Mesenchymal stem cell (in vitro differentiated cells and primary cell): Measurements from ENCODE around the gene NUP214.
"Not testable (repeated sequence)": the region's sequence is repeated elsewhere in the genome, so short reads cannot be mapped to it uniquely, and the experiment has no call there.

Source experiments
- DNase-seq: peaks from one replicate; pipeline ENCODE4 v3.0.0-alpha.2; 2013
- H2AFZ ChIP-seq: one replicate; pipeline ENCODE4 v1.6.1; 2013; ENCODE audit warnings: low read depth, mild to moderate bottlenecking, control low read depth, inconsistent platforms, low read length, moderate library complexity
- H2AK5ac ChIP-seq: 2 replicates; pipeline ENCODE4 v1.6.1; 2013; ENCODE audit warnings: low read length, moderate library complexity, mild to moderate bottlenecking, inconsistent platforms; ENCODE audit not compliant: severe bottlenecking
- H2BK120ac ChIP-seq: one replicate; pipeline ENCODE4 v1.6.1; 2013; ENCODE audit warnings: low read depth, mild to moderate bottlenecking, inconsistent platforms, low read length, moderate library complexity
- H2BK12ac ChIP-seq, 2 experiments: one replicate each; pipeline ENCODE4 v1.6.1; 2013; ENCODE audit warnings: inconsistent platforms in 2 of 2, low read length in 2 of 2, mild to moderate bottlenecking in 2 of 2, moderate library complexity in 2 of 2, control low read depth in 1 of 2
- H2BK15ac ChIP-seq: one replicate; pipeline ENCODE4 v1.6.1; 2013; ENCODE audit warnings: mild to moderate bottlenecking, low read depth, inconsistent platforms; ENCODE audit not compliant: poor library complexity, severe bottlenecking
- H2BK5ac ChIP-seq: 2 replicates; pipeline ENCODE4 v1.6.1; 2013; ENCODE audit warnings: low read depth, mild to moderate bottlenecking, low read length, control low read depth, inconsistent platforms; ENCODE audit not compliant: poor library complexity, severe bottlenecking
- H3K14ac ChIP-seq, 2 experiments: one replicate each; pipeline ENCODE4 v1.6.1; 2013; ENCODE audit warnings: inconsistent platforms in 2 of 2, low read length in 2 of 2, control low read depth in 1 of 2, mild to moderate bottlenecking in 1 of 2, moderate library complexity in 1 of 2
- H3K18ac ChIP-seq, 2 experiments: one replicate each; pipeline ENCODE4 v1.6.1; 2013; ENCODE audit warnings: inconsistent platforms in 2 of 2, low read length in 2 of 2, control low read depth in 1 of 2, low read depth in 1 of 2, mild to moderate bottlenecking in 1 of 2
- H3K23ac ChIP-seq, 2 experiments: one replicate each; pipeline ENCODE4 v1.6.1; 2013; ENCODE audit warnings: inconsistent platforms in 2 of 2, low read length in 2 of 2, mild to moderate bottlenecking in 2 of 2, moderate library complexity in 2 of 2, control low read depth in 1 of 2
- H3K27ac ChIP-seq: 2 replicates; pipeline ENCODE4 v1.5.1; 2013; ENCODE audit warnings: mild to moderate bottlenecking, moderate library complexity, low read length, control low read depth, inconsistent platforms; ENCODE audit not compliant: poor library complexity, severe bottlenecking
- H3K27me3 ChIP-seq, 2 experiments: 2 replicates each; pipeline versions ENCODE4 v1.6.1 to v1.7.0; 2013; ENCODE audit warnings: low read length in 2 of 2, mild to moderate bottlenecking in 2 of 2, moderate library complexity in 2 of 2, control low read depth in 1 of 2, inconsistent platforms in 1 of 2; ENCODE audit not compliant: control insufficient read depth in 1 of 2, insufficient read depth in 1 of 2
- H3K36me3 ChIP-seq, 2 experiments: 2 replicates each; pipeline versions ENCODE4 v1.6.1 to v1.7.0; 2013; ENCODE audit warnings: low read length in 2 of 2, control low read depth in 1 of 2, inconsistent platforms in 1 of 2, low read depth in 1 of 2, mild to moderate bottlenecking in 1 of 2; ENCODE audit not compliant: insufficient read depth in 2 of 2, control insufficient read depth in 1 of 2
- H3K4ac ChIP-seq, 2 experiments: one replicate each; pipeline ENCODE4 v1.6.1; 2013; ENCODE audit warnings: inconsistent platforms in 2 of 2, low read length in 2 of 2, mild to moderate bottlenecking in 2 of 2, moderate library complexity in 2 of 2, control low read depth in 1 of 2, low read depth in 1 of 2
- H3K4me1 ChIP-seq: 2 replicates; pipeline ENCODE4 v1.6.1; 2013; ENCODE audit warnings: low read depth, low read length, control low read depth; ENCODE audit not compliant: control insufficient read depth, insufficient read depth
- H3K4me2 ChIP-seq: 2 replicates; pipeline ENCODE4 v1.6.1; 2013; ENCODE audit warnings: low read length, mild to moderate bottlenecking, inconsistent platforms; ENCODE audit not compliant: poor library complexity, severe bottlenecking
- H3K4me3 ChIP-seq, 2 experiments: 2 replicates each; pipeline versions ENCODE4 v1.5.1 to v1.7.0; 2013; ENCODE audit warnings: low read length in 2 of 2, mild to moderate bottlenecking in 2 of 2, control low read depth in 1 of 2, low read depth in 1 of 2; ENCODE audit not compliant: insufficient read depth in 1 of 2
- H3K79me1 ChIP-seq: replicated peaks from 2 replicates; pipeline ENCODE4 v1.6.1; 2013; ENCODE audit warnings: mild to moderate bottlenecking, control low read depth, low read length, inconsistent platforms; ENCODE audit not compliant: poor library complexity, severe bottlenecking
- H3K9ac ChIP-seq: 2 replicates; pipeline ENCODE4 v1.7.0; 2013; ENCODE audit warnings: mild to moderate bottlenecking, low read length, moderate library complexity
- H3K9me3 ChIP-seq: 2 replicates; pipeline ENCODE4 v1.7.0; 2013; ENCODE audit warnings: mild to moderate bottlenecking, low read length; ENCODE audit not compliant: control insufficient read depth
- H4K8ac ChIP-seq: one replicate; pipeline ENCODE4 v1.6.1; 2013; ENCODE audit warnings: inconsistent platforms, mild to moderate bottlenecking, low read length, moderate library complexity
- H4K91ac ChIP-seq: one replicate; pipeline ENCODE4 v1.6.1; 2013; ENCODE audit warnings: mild to moderate bottlenecking, low read length, inconsistent platforms
- WGBS: methylation state at CpG from one replicate; pipeline ENCODE4 v1.1.7; 2013; ENCODE audit warnings: mixed read lengths; 5-methylcytosine and 5-hydroxymethylcytosine counted together

Gene NUP214

GRCh38 chr9:131153595-131153994, 28.2 kb downstream of the NUP214 start:
- H3K23ac ChIP-seq = no peak overlapping the region
- no peak overlapping the region for H3K18ac ChIP-seq
- H3K36me3 ChIP-seq = peaks cover 48 to 79% of the 10 kb centered on the region in 2 experiments
- no peak overlapping the region for H2BK120ac ChIP-seq
- no peaks in the 10 kb centered on the region for H3K4me1 ChIP-seq
- H2BK5ac ChIP-seq = no peak overlapping the region
- no peak overlapping the region for H2BK12ac ChIP-seq
- no peak overlapping the region for H4K8ac ChIP-seq
- no peak overlapping the region for H4K91ac ChIP-seq
- WGBS = 99% methylated on average over 4 of the region's 4 CpGs
- peaks cover 27% of the 10 kb centered on the region for H3K79me1 ChIP-seq
- H3K27ac ChIP-seq = no peak overlapping the region
- no peak overlapping the region for H2AFZ ChIP-seq
- H3K9ac ChIP-seq = no peak overlapping the region
- H3K27me3 ChIP-seq = no peaks in the 10 kb centered on the region
- H3K4me3 ChIP-seq = no peak overlapping the region
- no peaks in the 10 kb centered on the region for H3K9me3 ChIP-seq
- no peak overlapping the region for H3K4ac ChIP-seq
- no peak overlapping the region for H2BK15ac ChIP-seq
- H3K4me2 ChIP-seq = no peak overlapping the region
- DNase-seq = no peak
- no peak overlapping the region for H2AK5ac ChIP-seq
- no peak overlapping the region for H3K14ac ChIP-seq

GRCh38 chr9:131158673-131159072, 33.3 kb downstream of the NUP214 start:
- not testable (repeated sequence) for H2BK15ac ChIP-seq, H3K9ac ChIP-seq, H2BK5ac ChIP-seq, H2AFZ ChIP-seq, H3K4me1 ChIP-seq, H3K18ac ChIP-seq, H3K27me3 ChIP-seq, DNase-seq, H2BK12ac ChIP-seq, H2BK120ac ChIP-seq, H4K8ac ChIP-seq, H3K4me2 ChIP-seq, H2AK5ac ChIP-seq, H3K9me3 ChIP-seq, H3K27ac ChIP-seq, H3K4ac ChIP-seq, H3K14ac ChIP-seq, H3K4me3 ChIP-seq, H3K23ac ChIP-seq, H4K91ac ChIP-seq
- peaks cover 26 to 75% of the 10 kb centered on the region in 2 experiments for H3K36me3 ChIP-seq
- WGBS = 83% methylated on average over 1 of the region's 1 CpG
- peaks cover 24% of the 10 kb centered on the region for H3K79me1 ChIP-seq

- Histone ChIP-seq H2BK5ac (no peak overlapping the region), H3K18ac (no peak overlapping the region), H3K23ac (no peak overlapping the region), H2BK120ac (no peak overlapping the region), H3K9me3 (no peaks in the 10 kb centered on the region), H4K91ac (no peak overlapping the region), H2AFZ (no peak overlapping the region), H3K4me2 (no peak overlapping the region), H3K79me1 (peaks cover 20% of the 10 kb centered on the region), H4K8ac (no peak overlapping the region), H3K9ac (no peak overlapping the region), H3K14ac (no peak overlapping the region), H3K36me3 (peaks cover 21 to 75% of the 10 kb centered on the region in 2 experiments), H2BK12ac (no peak overlapping the region), H2BK15ac (no peak overlapping the region), H3K4me1 (peaks cover 2% of the 10 kb centered on the region), H2AK5ac (no peak overlapping the region), H3K27me3 (no peaks in the 10 kb centered on the region), H3K4me3 (no peak overlapping the region), H3K27ac (peak overlapping the region; percentile 70), H3K4ac (no peak overlapping the region)
- 100% methylated on average over 1 of the region's 1 CpG for WGBS
- DNase-seq = no peak
Measured at GRCh38 chr9:131160416-131161112, 35.2 kb downstream of the NUP214 start.

GRCh38 chr9:131161585-131161984, 36.2 kb downstream of the NUP214 start:
- no peak overlapping the region for H4K8ac ChIP-seq
- no peak overlapping the region for H3K4me3 ChIP-seq
- no peak overlapping the region for H2BK5ac ChIP-seq
- H3K14ac ChIP-seq = no peak overlapping the region
- H2BK120ac ChIP-seq = no peak overlapping the region
- no peak overlapping the region for H4K91ac ChIP-seq
- peaks cover 20% of the 10 kb centered on the region for H3K79me1 ChIP-seq
- H3K27ac ChIP-seq = no peak overlapping the region
- no peak overlapping the region for H2BK15ac ChIP-seq
- no peak overlapping the region for H3K4ac ChIP-seq
- peaks cover 21 to 76% of the 10 kb centered on the region in 2 experiments for H3K36me3 ChIP-seq
- H3K9me3 ChIP-seq = no peaks in the 10 kb centered on the region
- no peak overlapping the region for H3K9ac ChIP-seq
- no peak overlapping the region for H3K4me2 ChIP-seq
- no peaks in the 10 kb centered on the region for H3K27me3 ChIP-seq
- no peak overlapping the region for H3K18ac ChIP-seq
- H3K23ac ChIP-seq = no peak overlapping the region
- no peak for DNase-seq
- no peak overlapping the region for H2AFZ ChIP-seq
- no peak overlapping the region for H2AK5ac ChIP-seq
- H2BK12ac ChIP-seq = no peak overlapping the region
- 100% methylated on average over 4 of the region's 6 CpGs for WGBS
- H3K4me1 ChIP-seq = peaks cover 2% of the 10 kb centered on the region
